Upper lobe of left lung (tissue), 6 donors: Measurements from ENCODE around the gene ITGA11. TPM values are rescaled to one million over a fixed set of nuclear protein-coding genes. Genes with fewer than 3 reads are reported as not detected.

Experiments used
- ATAC-seq, 2 donors: fragments of 200-7000 bp; cut with Tn5 transposase; one replicate each; pipeline ENCODE4 v1.9.1; 2022; ENCODE audit warnings: mild to moderate bottlenecking in 2 of 2, moderate library complexity in 2 of 2; ENCODE audit not compliant: low FRiP score in 2 of 2
- DNase-seq, 2 donors: peaks; one replicate each; pipeline ENCODE4 v3.0.0-alpha.2; 2019 to 2020
- H3K27ac ChIP-seq, 4 donors: fragments of 200-600 bp; sonication (generic); one replicate each; pipeline ENCODE4 v1.5.1; 2016 to 2019
- H3K27me3 ChIP-seq, 4 donors: fragments of 200-600 bp; sonication (generic); one replicate each; pipeline ENCODE4 v1.5.1; 2017 to 2019
- H3K36me3 ChIP-seq, 4 donors: fragments of 200-600 bp; sonication (generic); one replicate each; pipeline ENCODE4 v1.5.1; 2016 to 2019
- H3K4me1 ChIP-seq, 4 donors: fragments of 200-600 bp; sonication (generic); one replicate each; pipeline ENCODE4 v1.5.1; 2018 to 2019
- H3K4me3 ChIP-seq, 4 donors: fragments of 200-600 bp; sonication (generic); one replicate each; pipeline ENCODE4 v1.5.1; 2017 to 2019; ENCODE audit warnings: mild to moderate bottlenecking in 2 of 4, moderate library complexity in 1 of 4
- H3K9me3 ChIP-seq, 4 donors: fragments of 200-600 bp; sonication (generic); one replicate each; pipeline ENCODE4 v1.5.1; 2018 to 2019
- CTCF ChIP-seq, 6 experiments: fragments of 450-650 bp in 4 of 6; fragments of 200-600 bp in 2 of 6; sonication (generic) in 2 of 6; IDR thresholded peaks; one replicate each; pipeline ENCODE4 v1.5.1; 2016 to 2019; ENCODE audit warnings: antibody characterized with exemption in 6 of 6
- EP300 ChIP-seq, 4 donors: sonication (generic); formaldehyde crosslinking; IDR thresholded peaks; one replicate each; pipeline ENCODE4 v1.5.1; 2017; ENCODE audit warnings: antibody characterized with exemption in 4 of 4, control low read depth in 2 of 4
- POLR2A ChIP-seq, 4 donors: fragments of 450-650 bp; IDR thresholded peaks; one replicate each; pipeline ENCODE4 v1.5.1; 2016 to 2017; ENCODE audit warnings: antibody characterized with exemption in 4 of 4, mild to moderate bottlenecking in 2 of 4
- POLR2AphosphoS5 ChIP-seq, 2 donors: sonication (generic); formaldehyde crosslinking; IDR thresholded peaks; one replicate each; pipeline ENCODE4 v1.5.1; 2017; ENCODE audit warnings: antibody characterized with exemption in 2 of 2
- WGBS, 2 donors: methylation state at CpG; one replicate each; pipeline ENCODE4 v1.1.5; 2017 to 2018; 5-methylcytosine and 5-hydroxymethylcytosine counted together
- total RNA-seq, 6 donors: library from RNA; depleted of rRNA in 4 of 6; stranded (reverse); fragments of >200 nt in 4 of 6; gene quantifications; one replicate each; pipeline versions ENCODE4 v1.1.0 to v1.2.1, GENCODE V29; 2016 to 2021
- donor health status: DM: no; HTN: no; CAD: no; lungs with moderate emphysema.
- donor health status: DM: no; HTN: yes; CAD: no; lungs with severe emphysema.

ITGA11 gene
- total RNA-seq, 6 donors from 2014 or later = 0.49 to 6.9 (median 1.4) TPM

GRCh38 chr15:68379759-68380290 is 52.1 kb downstream of the ITGA11 start:
- no peaks in the 10 kb centered on the region for H3K27me3 ChIP-seq
- H3K36me3 ChIP-seq = no peaks in the 10 kb centered on the region
- no peak for ATAC-seq
- no peak overlapping the region for H3K4me3 ChIP-seq
- TF ChIP-seq CTCF (IDR thresholded peaks at IDR 0.05) (no peak), POLR2A (IDR thresholded peaks at IDR 0.05) (no peak), POLR2AphosphoS5 (IDR thresholded peaks at IDR 0.05) (no peak), EP300 (IDR thresholded peaks at IDR 0.05) (no peak)
- DNase-seq = no peak
- H3K9me3 ChIP-seq = no peaks in the 10 kb centered on the region
- H3K27ac ChIP-seq = no peak overlapping the region
- WGBS, 2 donors = 74 to 85% methylated on average over 2 to 3 of the region's 3 CpGs
- H3K4me1 ChIP-seq = no peaks in the 10 kb centered on the region

GRCh38 chr15:68379058-68379758 is 52.8 kb downstream of the ITGA11 start:
- WGBS, 2 donors = 82 to 87% methylated on average over 8 of the region's 8 CpGs
- no peaks in the 10 kb centered on the region for H3K4me1 ChIP-seq
- TF ChIP-seq EP300 (IDR thresholded peaks at IDR 0.05) = no peak
- no peak for TF ChIP-seq CTCF (IDR thresholded peaks at IDR 0.05)
- TF ChIP-seq POLR2AphosphoS5 (IDR thresholded peaks at IDR 0.05) = no peak
- TF ChIP-seq POLR2A (IDR thresholded peaks at IDR 0.05) = no peak
- no peaks in the 10 kb centered on the region for H3K9me3 ChIP-seq
- no peaks in the 10 kb centered on the region for H3K36me3 ChIP-seq
- ATAC-seq (no peak), DNase-seq (no peak)
- H3K4me3 ChIP-seq = no peak overlapping the region
- H3K27me3 ChIP-seq = no peaks in the 10 kb centered on the region
- no peak overlapping the region for H3K27ac ChIP-seq

- 74 to 84% methylated on average over 3 of the region's 3 CpGs for WGBS, 2 donors
- no peaks in the 10 kb centered on the region for H3K9me3 ChIP-seq
- TF ChIP-seq POLR2A (IDR thresholded peaks at IDR 0.05) (no peak), POLR2AphosphoS5 (IDR thresholded peaks at IDR 0.05) (no peak), CTCF (IDR thresholded peaks at IDR 0.05) (no peak), EP300 (IDR thresholded peaks at IDR 0.05) (no peak)
- no peaks in the 10 kb centered on the region for H3K36me3 ChIP-seq
- DNase-seq (no peak), ATAC-seq (no peak)
- no peaks in the 10 kb centered on the region for H3K4me1 ChIP-seq
- H3K4me3 ChIP-seq = no peak overlapping the region
- no peaks in the 10 kb centered on the region for H3K27me3 ChIP-seq
- no peak overlapping the region for H3K27ac ChIP-seq
These were observed 53.4 kb downstream of the ITGA11 start for GRCh38 chr15:68378595-68378994.

- no peak for DNase-seq
- TF ChIP-seq CTCF (IDR thresholded peaks at IDR 0.05) = no peak
- TF ChIP-seq EP300 (IDR thresholded peaks at IDR 0.05) = no peak
- no peak for TF ChIP-seq POLR2AphosphoS5 (IDR thresholded peaks at IDR 0.05)
- TF ChIP-seq POLR2A (IDR thresholded peaks at IDR 0.05) = no peak
- no peaks in the 10 kb centered on the region for H3K4me1 ChIP-seq
These were observed 54.2 kb downstream of the ITGA11 start for GRCh38 chr15:68377766-68378165.

More at GRCh38 chr15:68377766-68378165, 54.2 kb downstream of the ITGA11 start:
- Histone ChIP-seq H3K27ac (no peak overlapping the region), H3K36me3 (no peaks in the 10 kb centered on the region), H3K27me3 (no peaks in the 10 kb centered on the region), H3K4me3 (no peak overlapping the region), H3K9me3 (no peaks in the 10 kb centered on the region)
- 92 to 96% methylated on average over 3 of the region's 3 CpGs for WGBS, 2 donors
- ATAC-seq = no peak
